ENCODE measurements around the gene ZDHHC8.

ZDHHC8 gene

DNA sequence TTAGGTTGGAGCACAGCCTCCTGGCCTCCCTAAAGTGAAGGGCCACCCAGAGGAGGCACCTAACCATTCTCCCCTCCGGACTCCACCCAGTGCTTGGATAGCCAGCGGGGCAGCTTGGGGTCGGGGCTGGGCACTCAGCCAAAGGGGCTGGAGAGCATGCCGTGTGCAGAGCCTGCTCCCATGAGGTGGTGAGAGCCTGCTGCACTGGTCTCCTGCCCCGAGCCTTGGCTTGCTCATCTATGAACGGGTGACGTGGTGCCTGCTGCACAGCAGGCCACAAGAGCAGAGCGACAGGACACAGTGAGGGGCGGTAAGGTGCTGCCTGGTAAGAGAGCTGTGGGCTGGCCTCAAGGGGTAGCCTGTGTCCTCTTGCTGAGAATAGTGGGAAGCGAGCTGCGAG lies 33.3 kb downstream of the ZDHHC8 start:
- DNase-seq (ENCODE audit: low spot score) = no peak

- DNase-seq (ENCODE audit: low spot score) = no peak
Observed at GRCh38 chr22:20165421-20165820, 33.8 kb downstream of the ZDHHC8 start.

DNA sequence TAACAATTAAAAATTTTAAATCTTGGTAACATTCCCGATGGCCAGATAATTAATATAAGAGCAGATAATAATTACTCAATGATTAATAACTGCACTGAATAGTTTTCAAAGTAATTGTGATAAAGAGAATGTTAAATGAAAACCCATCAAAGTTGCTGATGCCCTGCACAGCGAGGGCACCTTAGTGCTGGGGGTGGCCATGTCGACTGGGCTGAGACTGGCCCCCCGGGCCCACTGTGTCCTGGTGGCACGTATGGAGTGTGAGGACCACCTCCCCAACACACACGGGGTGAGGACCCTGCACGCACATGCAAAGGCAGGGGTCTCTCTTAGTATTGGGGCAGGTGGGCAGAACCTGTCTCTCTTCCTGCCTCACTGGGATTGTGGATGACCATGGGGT lies 34.3 kb downstream of the ZDHHC8 start:
- DNase-seq (ENCODE audit: low spot score) = no peak

DNA sequence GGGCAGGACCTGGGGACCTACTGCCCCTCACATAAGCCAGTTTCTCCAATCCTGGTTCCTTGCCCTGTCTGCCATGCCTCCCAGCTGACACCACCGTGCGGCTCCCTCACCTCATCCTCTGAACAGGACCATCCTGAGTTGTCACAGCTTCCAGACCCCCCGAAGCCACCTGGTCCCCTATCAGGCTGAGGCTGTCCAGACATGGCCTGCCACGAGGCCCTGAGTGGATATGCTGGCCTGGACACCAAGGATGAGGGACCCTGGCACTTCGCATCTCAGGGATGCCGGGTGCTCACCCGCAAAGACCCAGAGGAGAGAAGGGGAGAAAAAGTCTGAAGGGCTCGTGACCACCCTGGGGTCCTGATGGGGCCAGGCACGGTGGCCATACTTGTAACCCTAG lies 35.1 kb downstream of the ZDHHC8 start:
- DNase-seq (ENCODE audit: low spot score) = no peak

- DNase-seq (ENCODE audit: low spot score) = no peak
Observed at GRCh38 chr22:20167643-20168322, 36.2 kb downstream of the ZDHHC8 start.

GRCh38 chr22:20169253-20169822 lies 37.7 kb downstream of the ZDHHC8 start:
- no peak for DNase-seq (ENCODE audit: low spot score)

GRCh38 chr22:20170170-20170569 lies 38.6 kb downstream of the ZDHHC8 start:
- no peak for DNase-seq (ENCODE audit: low spot score)

DNA sequence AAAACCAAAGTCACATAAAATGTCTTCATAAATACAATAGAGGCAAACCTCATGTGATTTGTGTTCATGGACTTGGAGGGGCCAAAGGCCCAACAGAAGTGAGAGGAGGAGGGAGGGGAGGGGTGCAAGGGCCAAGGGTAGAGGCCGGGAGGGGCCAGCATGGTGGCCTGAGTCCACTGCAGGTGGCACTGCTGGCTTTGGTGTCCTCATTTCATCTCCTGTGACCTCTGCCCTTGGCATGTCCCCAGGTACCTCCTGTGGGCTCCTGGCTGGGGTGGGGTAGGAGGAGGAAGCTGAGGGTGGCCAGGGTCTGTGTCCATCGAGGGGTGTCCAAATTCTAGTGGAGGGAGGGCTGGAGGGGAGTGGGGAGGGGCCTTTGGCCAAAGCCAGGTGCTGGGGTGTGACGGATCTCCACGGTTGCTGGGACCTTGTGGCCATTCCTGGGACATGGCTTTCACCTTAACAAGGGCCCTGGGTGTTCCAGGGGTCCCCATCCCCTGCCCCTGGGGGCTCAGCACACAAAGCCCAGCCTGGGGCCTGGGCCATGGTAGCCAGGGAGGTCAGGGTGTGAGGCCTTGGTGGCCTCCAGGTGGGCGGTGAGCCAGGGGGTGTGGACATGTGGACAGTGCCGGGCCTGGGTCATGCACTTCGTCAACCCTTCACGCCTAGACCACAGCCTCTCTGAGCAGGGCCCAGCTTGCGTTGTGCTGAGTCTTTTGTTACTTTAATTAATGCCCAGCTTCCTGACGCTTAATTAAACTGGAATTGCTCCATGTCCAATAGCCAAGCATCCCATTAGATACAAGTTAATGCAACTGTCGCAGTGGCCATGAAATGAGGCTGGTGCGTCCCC lies 39.9 kb downstream of the ZDHHC8 start:
- no peak for DNase-seq (ENCODE audit: low spot score)

GRCh38 chr22:20172141-20172613 lies 40.6 kb downstream of the ZDHHC8 start:
- no peak for DNase-seq (ENCODE audit: low spot score)

- no peak for DNase-seq (ENCODE audit: low spot score)
Observed at GRCh38 chr22:20173246-20173645, 41.6 kb downstream of the ZDHHC8 start.

DNA sequence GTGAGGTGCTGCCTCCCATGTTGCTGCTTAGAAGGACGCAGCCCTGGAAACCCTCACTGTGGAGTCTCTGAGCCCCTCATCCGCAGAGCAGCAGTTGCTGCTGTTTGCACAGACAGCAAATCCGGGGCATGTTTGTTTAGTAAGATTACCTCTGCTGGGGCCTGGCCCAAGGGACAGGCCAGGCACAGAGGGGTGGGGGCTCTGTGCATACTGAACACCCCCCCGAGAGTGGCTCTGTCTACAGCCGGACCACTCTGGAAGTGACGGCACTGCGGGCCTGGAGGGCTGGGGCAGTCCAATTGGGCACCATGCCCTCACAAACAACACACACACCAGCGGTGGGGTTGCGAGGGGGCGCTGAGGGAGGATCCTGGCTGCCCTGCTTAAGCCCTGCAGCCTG lies 42.2 kb downstream of the ZDHHC8 start:
- DNase-seq (ENCODE audit: low spot score) = no peak

- no peak for DNase-seq (ENCODE audit: low spot score)
Observed at GRCh38 chr22:20174785-20175596, 43.4 kb downstream of the ZDHHC8 start.

DNA sequence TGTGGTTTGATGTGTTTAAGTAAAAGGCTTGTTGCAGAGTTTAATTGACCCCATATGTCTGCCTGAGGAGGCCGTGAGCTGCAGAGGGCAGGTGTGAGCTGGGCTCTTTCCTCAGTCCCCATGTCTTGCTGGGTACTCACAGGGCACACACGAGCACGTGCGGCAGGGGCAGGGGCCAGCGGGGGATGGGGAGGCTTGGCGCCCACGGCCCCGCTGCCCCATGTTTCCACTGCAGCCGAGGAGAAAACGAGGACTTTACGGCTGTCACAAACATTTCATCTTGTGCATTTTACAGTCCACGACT lies 43.9 kb downstream of the ZDHHC8 start:
- no peak for DNase-seq (ENCODE audit: low spot score)

DNA sequence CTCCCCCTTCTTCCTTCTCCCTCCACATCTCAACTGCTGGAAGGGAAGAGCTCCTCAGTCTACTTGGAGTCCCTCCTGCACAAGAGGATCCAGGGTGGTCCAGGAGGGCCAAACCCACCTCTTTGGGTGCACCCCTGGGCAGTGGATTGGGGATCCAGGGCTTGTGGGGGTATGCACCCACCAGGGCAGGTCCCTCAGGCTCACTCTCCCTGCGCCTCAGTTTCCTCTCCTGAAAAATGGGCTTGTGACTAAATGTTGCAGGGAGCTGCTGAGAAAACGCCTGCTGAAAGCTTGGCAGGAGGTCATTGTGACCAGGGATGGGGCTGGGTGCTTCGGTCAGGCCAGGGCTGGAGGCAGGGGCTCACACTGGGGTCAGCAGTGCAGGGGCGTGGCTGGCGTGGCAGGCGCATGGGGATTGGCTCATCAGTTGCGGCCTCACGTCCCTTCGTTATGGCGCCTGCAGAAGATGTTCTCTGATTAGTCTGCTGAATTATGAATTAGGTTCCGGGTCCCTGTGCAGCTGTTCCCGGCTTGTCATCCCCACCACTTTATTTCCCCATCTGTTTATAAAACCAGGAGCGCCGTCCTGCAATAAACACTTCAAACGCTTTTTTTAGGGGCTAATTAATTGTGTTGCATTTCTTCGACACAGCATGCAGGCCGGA lies 44.9 kb downstream of the ZDHHC8 start:
- DNase-seq (ENCODE audit: low spot score) = no peak

DNA sequence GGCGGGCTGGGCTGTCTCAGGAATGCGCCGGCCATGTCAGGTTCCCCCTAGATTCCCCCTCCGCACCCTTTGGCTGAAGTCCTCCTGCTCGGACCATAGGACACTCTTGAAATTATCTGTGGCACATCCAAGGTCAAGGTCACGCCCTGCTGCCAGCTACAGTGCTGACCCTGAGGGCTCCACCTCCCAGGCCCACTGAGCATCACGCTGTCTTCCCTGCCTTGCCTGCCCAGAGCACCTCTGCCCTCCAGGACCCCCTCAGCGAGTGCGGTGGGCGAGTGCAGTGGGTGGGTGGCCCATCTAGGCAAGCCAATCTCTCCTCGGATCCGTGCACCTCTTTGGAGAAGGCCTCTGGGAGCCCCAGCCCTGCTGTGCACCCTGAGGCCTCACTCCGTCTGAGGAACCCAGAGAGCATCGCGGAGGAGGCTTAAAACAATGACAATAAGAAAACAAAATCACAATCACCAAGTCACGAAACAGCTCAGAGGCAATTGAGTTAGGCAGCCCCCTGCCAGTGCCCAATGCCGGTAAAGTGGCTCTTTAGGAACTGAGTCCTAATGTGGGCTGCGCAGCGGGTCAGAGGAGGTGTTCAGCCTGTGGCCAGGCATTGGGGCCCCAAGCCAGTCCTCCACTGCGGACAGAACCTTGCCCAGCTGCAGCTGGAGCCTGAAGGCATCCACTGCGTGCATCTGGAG lies 45.8 kb downstream of the ZDHHC8 start:
- DNase-seq (ENCODE audit: low spot score) = no peak

GRCh38 chr22:20178075-20178914 lies 46.7 kb downstream of the ZDHHC8 start:
- DNase-seq (ENCODE audit: low spot score) = no peak

- DNase-seq (ENCODE audit: low spot score) = no peak
Observed at GRCh38 chr22:20178915-20179227, 47.3 kb downstream of the ZDHHC8 start.

DNA sequence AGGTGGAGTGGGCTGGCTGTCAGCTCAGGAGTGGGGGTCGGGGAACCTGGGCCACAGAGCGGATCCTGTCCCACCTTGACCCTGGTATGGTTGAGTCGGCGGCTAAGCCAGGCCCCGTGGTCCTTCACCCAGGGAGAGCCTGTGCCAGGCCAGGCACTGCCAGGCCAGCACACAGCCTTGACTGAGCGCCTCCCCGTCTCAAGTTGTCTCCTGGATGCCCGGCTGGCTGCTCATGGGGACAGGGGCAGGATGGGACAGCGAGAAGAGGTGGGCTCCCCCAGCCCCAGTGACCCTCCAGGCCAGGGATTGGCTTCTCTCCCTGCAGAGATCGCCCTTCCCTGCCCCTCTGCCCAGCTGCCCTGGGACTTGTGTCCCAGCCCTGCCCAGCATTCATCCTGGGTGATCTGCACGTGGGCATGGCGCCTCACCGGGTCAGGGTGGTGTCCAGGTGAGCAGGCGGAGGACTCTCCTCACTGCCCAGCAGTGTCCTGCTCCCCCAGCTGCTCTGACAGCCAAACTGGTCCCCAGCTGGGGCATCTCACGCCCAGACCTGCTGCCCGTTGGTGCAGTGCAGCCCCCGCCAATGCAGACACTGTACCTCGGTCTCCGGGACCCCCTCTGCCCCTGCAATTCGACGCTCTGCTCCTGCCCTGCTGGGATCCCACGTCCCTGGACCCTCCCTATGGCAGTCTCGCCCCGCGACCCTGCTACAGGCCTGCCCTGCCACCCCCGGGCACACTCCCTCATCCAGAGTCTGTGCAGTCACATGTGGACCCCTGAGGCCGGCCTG lies 48.0 kb downstream of the ZDHHC8 start:
- DNase-seq (ENCODE audit: low spot score) = no peak

DNA sequence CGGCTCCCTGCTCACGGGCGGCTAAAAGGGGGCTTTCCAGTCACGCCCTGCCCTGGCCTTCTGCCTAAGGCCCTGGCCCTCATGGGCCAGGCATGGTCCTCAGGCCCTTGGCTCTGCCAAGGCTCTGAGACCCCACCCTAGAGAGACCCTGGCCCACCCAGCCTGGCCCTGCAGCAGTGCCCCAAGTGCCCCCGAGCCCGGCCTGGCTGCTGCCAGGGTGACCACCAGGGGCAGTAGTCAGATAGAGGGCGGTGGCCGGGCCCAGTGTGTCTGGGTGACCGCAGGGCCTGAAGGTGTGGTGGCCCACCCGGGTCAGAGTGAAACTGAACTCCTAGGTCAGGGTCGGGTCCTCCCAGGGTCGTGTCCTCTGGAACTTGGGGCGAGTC lies 48.6 kb downstream of the ZDHHC8 start:
- no peak for DNase-seq (ENCODE audit: low spot score)

GRCh38 chr22:20180640-20181039 lies 49.0 kb downstream of the ZDHHC8 start:
- no peak for DNase-seq (ENCODE audit: low spot score)
